NCI-H69 (cell line): ENCODE measurements around the gene KRTAP3-1.

Source experiments
- DNase-seq: peaks from one replicate; lab custom pipeline; 2025; lab: John Stamatoyannopoulos, UW

KRTAP3-1 gene

GRCh38 chr17:40978575-40979151 lies 30.3 kb downstream of the KRTAP3-1 start:
- no peak for DNase-seq

GRCh38 chr17:40975516-40975915 lies 33.4 kb downstream of the KRTAP3-1 start:
- DNase-seq, result no peak

- DNase-seq, result no peak
Observed at GRCh38 chr17:40974366-40974765, 34.6 kb downstream of the KRTAP3-1 start.

GRCh38 chr17:40967582-40967981 lies 41.3 kb downstream of the KRTAP3-1 start:
- DNase-seq, result no peak

- DNase-seq, result no peak
Observed at GRCh38 chr17:40966848-40967247, 42.1 kb downstream of the KRTAP3-1 start, which contains the start of gene KRT39. Gene KRT39 (minus strand): TSS chr17:40966948. CDS start chr17:40966856, 92 bp downstream.

- DNase-seq, result peak; percentile 37
Observed at GRCh38 chr17:40963838-40964237, 45.1 kb downstream of the KRTAP3-1 start.

GRCh38 chr17:40962059-40962561 lies 46.8 kb downstream of the KRTAP3-1 start:
- DNase-seq, result no peak

GRCh38 chr17:40961591-40961990 lies 47.3 kb downstream of the KRTAP3-1 start:
- no peak for DNase-seq

GRCh38 chr17:40960144-40960543 lies 48.8 kb downstream of the KRTAP3-1 start:
- DNase-seq, result no peak
